ENCODE measurements around the gene TSPO2.

- TF ChIP-seq CTCF (IDR thresholded peaks at IDR 0.05; ENCODE audit: insufficient read depth, low read depth, low read length) (no peak), EZH2 (IDR thresholded peaks at IDR 0.05; ENCODE audit: insufficient read depth, low read length) (no peak)
Measured at GRCh38 chr6:41054511-41054910, 12.2 kb downstream of the TSPO2 start.
